Measurements from ENCODE around the gene KCNIP2. TPM values are rescaled to one million over a fixed set of nuclear protein-coding genes. Genes with fewer than 3 reads are reported as not detected.

Gene KCNIP2
- total RNA-seq, 1 experiment from 2014 or later, result 3.0 TPM

GRCh38 chr10:101887775-101888174 lies 44.2 kb upstream of the KCNIP2 start:
- no peaks in the 10 kb centered on the region for H3K4me1 ChIP-seq (ENCODE audit: insufficient read depth, low read length)
- H4K20me1 ChIP-seq (ENCODE audit: control insufficient read depth, insufficient read depth, insufficient read length), result no peaks in the 10 kb centered on the region
- H3K56ac ChIP-seq (ENCODE audit: insufficient read length, low read depth, low read length), result no peak overlapping the region
- H3K4me2 ChIP-seq (ENCODE audit: insufficient read depth, insufficient read length, low read length), result no peak overlapping the region
- no peak overlapping the region for H2BK120ac ChIP-seq (ENCODE audit: low read depth, low read length, poor library complexity, severe bottlenecking)
- no peaks in the 10 kb centered on the region for H3K79me2 ChIP-seq (ENCODE audit: insufficient read depth, low read length)
- H3K27me3 ChIP-seq (ENCODE audit: insufficient read depth, low read length), result no peaks in the 10 kb centered on the region
- no peak overlapping the region for H3K9ac ChIP-seq (ENCODE audit: extremely low read depth, insufficient read length, low read length)
- WGBS (ENCODE audit: extremely low coverage, insufficient read length, low lambda C conversion rate), result no CpG with 5 or more reads among the region's 5 CpGs
- H2BK15ac ChIP-seq (ENCODE audit: low read depth, low read length), result no peak overlapping the region
- no peak overlapping the region for H4K8ac ChIP-seq (replicated peaks; ENCODE audit: insufficient read length, low read depth, low read length)
- no peak for TF ChIP-seq CTCF (conservative IDR thresholded peaks at IDR 0.05)
- no peak overlapping the region for H2BK5ac ChIP-seq (ENCODE audit: insufficient read length, low read length)
- no peak overlapping the region for H3K4ac ChIP-seq (ENCODE audit: low read depth, low read length)
- no peak overlapping the region for H4K5ac ChIP-seq (ENCODE audit: insufficient read length, low read depth, low read length)
- H3K9me3 Mint-ChIP-seq, result no peaks in the 10 kb centered on the region
- H3K9me3 ChIP-seq (ENCODE audit: control insufficient read depth, low read depth, low read length), result no peaks in the 10 kb centered on the region
- no peak overlapping the region for H2AFZ ChIP-seq (ENCODE audit: low read length)
- no peak overlapping the region for H2BK20ac ChIP-seq (ENCODE audit: low read depth, low read length, poor library complexity, severe bottlenecking)
- no peaks in the 10 kb centered on the region for H3K23me2 ChIP-seq (ENCODE audit: insufficient read length, low read depth, low read length, poor library complexity, severe bottlenecking)
- no peak for DNase-seq
- no peak overlapping the region for H3K23ac ChIP-seq (ENCODE audit: insufficient read length, low read depth, low read length)
- no peak overlapping the region for H3K27ac ChIP-seq (ENCODE audit: insufficient read length, low read depth, low read length)
- no peaks in the 10 kb centered on the region for H3K4me1 Mint-ChIP-seq
- peaks cover 0 to 1% (median 0%) of the 10 kb centered on the region in 3 experiments; a peak in 2 of 7 replicates for H3K36me3 Mint-ChIP-seq (ENCODE audit: insufficient read depth in 1 of 3, low read depth in 3 of 3)
- no peaks in the 10 kb centered on the region for H3K27me3 Mint-ChIP-seq (ENCODE audit: low read depth)
- no peak overlapping the region for H3K14ac ChIP-seq (ENCODE audit: insufficient read depth, low read length)
- H3K18ac ChIP-seq (ENCODE audit: insufficient read length, low read depth, low read length), result no peak overlapping the region
- no peaks in the 10 kb centered on the region for H3K79me1 ChIP-seq (ENCODE audit: insufficient read depth, low read depth, low read length, poor library complexity, severe bottlenecking)
- no peak overlapping the region for H3K27ac Mint-ChIP-seq
- no peak overlapping the region for H2AK5ac ChIP-seq (ENCODE audit: insufficient read length, low read length)
- H2BK12ac ChIP-seq (ENCODE audit: insufficient read length, low read depth, low read length), result no peak overlapping the region
- no peak overlapping the region for H3T11ph ChIP-seq (ENCODE audit: low read length)
- no peak overlapping the region for H3K4me3 Mint-ChIP-seq
- no peak overlapping the region for H4K91ac ChIP-seq (ENCODE audit: insufficient read length, low read depth, low read length)

Data from H9 (cell line).